Astrocyte (in vitro differentiated cells and primary cell): ENCODE data around the gene RPL10.

Experiments
- CTCF ChIP-seq: IDR thresholded peaks from 2 replicates; pipeline ENCODE4 v1.5.1; 2011; ENCODE audit warnings: low read depth, mild to moderate bottlenecking, inconsistent platforms, low read length, moderate library complexity; ENCODE audit not compliant: insufficient read depth
- EZH2 ChIP-seq: IDR thresholded peaks from 2 replicates; pipeline ENCODE4 v1.6.1; 2012; ENCODE audit warnings: mild to moderate bottlenecking, low read length, inconsistent platforms; ENCODE audit not compliant: insufficient read depth

- TF ChIP-seq EZH2 (no peak), CTCF (no peak)
Observed at GRCh38 chrX:154357205-154357604, 41.0 kb upstream of the RPL10 start.
